Endodermal cell (in vitro differentiated cells): ENCODE measurements around the gene FGF12. TPM values are rescaled to one million over a fixed set of nuclear protein-coding genes. Genes with fewer than 3 reads are reported as not detected.
A peak's percentile ranks its signal among the peaks of the same experiment; 100 is the strongest.

Experiments
- DNase-seq: peaks from one replicate; pipeline ENCODE4 v3.0.0-alpha.2; 2017
- H3K27ac ChIP-seq: 2 replicates; pipeline ENCODE4 v1.5.1; 2013; ENCODE audit warnings: mild to moderate bottlenecking, low read depth, low read length, moderate library complexity
- H3K27me3 ChIP-seq: 2 replicates; pipeline ENCODE4 v1.6.1; 2013; ENCODE audit warnings: mild to moderate bottlenecking, low read length, moderate library complexity; ENCODE audit not compliant: insufficient read depth, control insufficient read depth, poor library complexity, severe bottlenecking
- H3K36me3 ChIP-seq: 2 replicates; pipeline ENCODE4 v1.7.0; 2013; ENCODE audit warnings: mild to moderate bottlenecking, low read length, moderate library complexity; ENCODE audit not compliant: control insufficient read depth, insufficient read depth
- H3K4me1 ChIP-seq: one replicate; pipeline ENCODE4 v1.7.0; 2013; ENCODE audit warnings: low read length; ENCODE audit not compliant: control insufficient read depth, insufficient read depth
- H3K4me3 ChIP-seq: 2 replicates; pipeline ENCODE4 v1.5.1; 2013; ENCODE audit warnings: mild to moderate bottlenecking, low read length, moderate library complexity
- H3K9ac ChIP-seq: 2 replicates; pipeline ENCODE4 v1.6.1; 2013; ENCODE audit warnings: mild to moderate bottlenecking, low read length, moderate library complexity; ENCODE audit not compliant: poor library complexity, severe bottlenecking; ENCODE audit errors: extremely low read depth
- H3K9me3 ChIP-seq: 2 replicates; pipeline ENCODE4 v1.6.1; 2013; ENCODE audit warnings: mild to moderate bottlenecking, low read length, moderate library complexity; ENCODE audit not compliant: control insufficient read depth
- H3K27ac Mint-ChIP-seq: 2 replicates; pipeline ENCODE4 v1.8.0; 2020; ENCODE audit warnings: mixed read lengths
- H3K27me3 Mint-ChIP-seq: 2 replicates; pipeline ENCODE4 v1.8.0; 2021; ENCODE audit warnings: mild to moderate bottlenecking, mixed read lengths; ENCODE audit not compliant: insufficient read depth
- H3K36me3 Mint-ChIP-seq: 2 replicates; pipeline ENCODE4 v1.8.0; 2020; ENCODE audit warnings: low read depth, mixed read lengths
- H3K4me1 Mint-ChIP-seq: 2 replicates; pipeline ENCODE4 v1.8.0; 2020; ENCODE audit warnings: mixed read lengths
- H3K4me3 Mint-ChIP-seq: 2 replicates; pipeline ENCODE4 v1.8.0; 2020; ENCODE audit warnings: mild to moderate bottlenecking, moderate library complexity, mixed read lengths
- H3K9me3 Mint-ChIP-seq: 2 replicates; pipeline ENCODE4 v1.8.0; 2020; ENCODE audit warnings: mild to moderate bottlenecking, mixed read lengths
- CTCF ChIP-seq: fragments of 200-600 bp; sonication (generic); conservative IDR thresholded peaks from 2 replicates; pipeline ENCODE4 v1.5.0; 2021; ENCODE audit warnings: antibody characterized with exemption, mild to moderate bottlenecking
- WGBS, 2 experiments: methylation state at CpG; one replicate each; pipeline versions ENCODE4 v1.1.5 to v1.1.7; 2013; ENCODE audit warnings: missing lambda C conversion rate in 2 of 2, mixed read lengths in 1 of 2; ENCODE audit not compliant: insufficient coverage in 1 of 2, insufficient read length in 1 of 2; 5-methylcytosine and 5-hydroxymethylcytosine counted together
- total RNA-seq, 2 donors: library from RNA; stranded (reverse); fragmentation: NEBNext Ultra II Directional in 1 of 2; extraction: Animal tissue kit (Norgen Biotek cat#: 25700) in 1 of 2; gene quantifications; 2 replicates in 1 of 2; 3 replicates in 1 of 2; pipeline ENCODE4 v1.2.1, GENCODE V29; 2021

The FGF12 gene
- total RNA-seq, 2 donors from 2014 or later: 22.9 to 25.2 TPM

GRCh38 chr3:192194085-192194484 is 533.3 kb downstream of the FGF12 start:
- H3K36me3 Mint-ChIP-seq: no peaks in the 10 kb centered on the region
- no peaks in the 10 kb centered on the region for H3K9me3 ChIP-seq
- no peak overlapping the region for H3K27ac ChIP-seq
- DNase-seq: no peak
- H3K36me3 ChIP-seq: no peaks in the 10 kb centered on the region
- H3K27me3 ChIP-seq: no peaks in the 10 kb centered on the region
- H3K4me3 Mint-ChIP-seq: no peak overlapping the region
- no peaks in the 10 kb centered on the region for H3K9me3 Mint-ChIP-seq
- peaks cover under 1% of the 10 kb centered on the region for H3K4me1 ChIP-seq
- H3K27ac Mint-ChIP-seq: no peak overlapping the region
- no peak overlapping the region for H3K4me3 ChIP-seq
- H3K4me1 Mint-ChIP-seq: peaks cover 4% of the 10 kb centered on the region
- no peaks in the 10 kb centered on the region for H3K27me3 Mint-ChIP-seq
- no peak overlapping the region for H3K9ac ChIP-seq
- TF ChIP-seq CTCF: no peak

GRCh38 chr3:192188218-192188835 is 539.0 kb downstream of the FGF12 start:
- 48 to 52% methylated on average over 4 to 7 of the region's 7 CpGs for WGBS, 2 experiments
- Histone ChIP-seq H3K9ac (no peak overlapping the region), H3K27me3 (no peaks in the 10 kb centered on the region), H3K9me3 (no peaks in the 10 kb centered on the region), H3K36me3 (no peaks in the 10 kb centered on the region), H3K4me3 (no peak overlapping the region), H3K4me1 (no peaks in the 10 kb centered on the region), H3K27ac (no peak overlapping the region)
- peak; percentile 88 for DNase-seq
- no peaks in the 10 kb centered on the region for H3K27me3 Mint-ChIP-seq
- H3K9me3 Mint-ChIP-seq: no peaks in the 10 kb centered on the region
- no peak overlapping the region for H3K27ac Mint-ChIP-seq
- peak; percentile 91 for TF ChIP-seq CTCF
- no peak overlapping the region for H3K4me3 Mint-ChIP-seq
- no peaks in the 10 kb centered on the region for H3K36me3 Mint-ChIP-seq
- peaks cover 14% of the 10 kb centered on the region for H3K4me1 Mint-ChIP-seq

GRCh38 chr3:192187485-192188051 is 539.8 kb downstream of the FGF12 start:
- TF ChIP-seq CTCF: no peak
- no peak for DNase-seq
- Histone ChIP-seq H3K9me3 (no peaks in the 10 kb centered on the region), H3K36me3 (no peaks in the 10 kb centered on the region), H3K27ac (no peak overlapping the region), H3K9ac (no peak overlapping the region), H3K4me1 (no peaks in the 10 kb centered on the region), H3K4me3 (no peak overlapping the region), H3K27me3 (no peaks in the 10 kb centered on the region)
- Mint-ChIP-seq H3K27me3 (no peaks in the 10 kb centered on the region), H3K36me3 (no peaks in the 10 kb centered on the region), H3K27ac (no peak overlapping the region), H3K4me3 (no peak overlapping the region), H3K9me3 (no peaks in the 10 kb centered on the region), H3K4me1 (peaks cover 20% of the 10 kb centered on the region)
- 75 to 91% methylated on average over 4 of the region's 4 CpGs for WGBS, 2 experiments
